ENCODE measurements around the gene CCNK.

The CCNK gene

DNA sequence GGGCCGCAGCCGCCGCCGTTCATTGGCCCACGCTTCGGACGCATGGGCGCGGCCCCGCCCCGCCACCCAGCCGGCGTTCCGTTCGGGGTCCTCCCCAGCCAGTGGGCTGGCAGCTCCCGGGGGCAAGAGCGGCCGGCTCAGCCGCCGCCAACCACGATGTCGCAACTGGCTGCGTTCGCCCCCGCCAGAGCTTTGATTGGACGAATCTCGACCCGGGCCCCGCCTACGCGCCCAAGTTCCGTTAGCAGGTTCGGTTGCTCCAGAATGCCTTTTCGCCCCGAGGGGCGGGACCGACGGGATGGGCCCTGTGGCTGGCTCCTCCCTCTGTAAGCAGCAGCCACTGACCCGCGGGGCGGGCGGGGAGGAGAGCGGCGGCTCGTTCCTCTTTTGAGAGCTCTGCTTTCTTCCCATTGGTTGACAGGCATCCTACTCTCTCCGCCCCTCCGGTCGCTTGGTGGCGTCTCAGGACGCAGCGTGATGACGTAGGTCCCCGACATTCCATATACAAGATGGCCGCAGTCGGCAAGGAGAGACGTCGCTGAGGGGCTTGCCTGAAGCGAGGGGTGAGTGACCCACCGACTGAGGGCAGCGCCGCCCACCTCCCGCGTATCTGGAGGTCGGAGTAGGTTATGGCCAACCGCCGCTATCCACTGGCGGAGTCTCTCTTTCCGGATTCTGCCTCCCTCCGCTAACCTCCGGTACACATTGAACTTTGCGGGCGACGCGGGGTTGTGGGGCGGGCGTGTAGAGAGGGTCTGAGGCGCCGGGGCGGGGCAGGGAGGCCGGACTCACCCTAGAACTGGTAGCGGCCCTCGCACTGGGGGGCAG is at the start of gene CCNK:
Gene CCNK (plus strand): TSS at position 493 of the 828 bp plus-strand sequence. CDS start 11,269 bp downstream, outside the sequence.
- peak; percentile 100 for DNase-seq

GRCh38 chr14:99431986-99432385 is 49.2 kb upstream of the CCNK start:
- no peak for DNase-seq

DNA sequence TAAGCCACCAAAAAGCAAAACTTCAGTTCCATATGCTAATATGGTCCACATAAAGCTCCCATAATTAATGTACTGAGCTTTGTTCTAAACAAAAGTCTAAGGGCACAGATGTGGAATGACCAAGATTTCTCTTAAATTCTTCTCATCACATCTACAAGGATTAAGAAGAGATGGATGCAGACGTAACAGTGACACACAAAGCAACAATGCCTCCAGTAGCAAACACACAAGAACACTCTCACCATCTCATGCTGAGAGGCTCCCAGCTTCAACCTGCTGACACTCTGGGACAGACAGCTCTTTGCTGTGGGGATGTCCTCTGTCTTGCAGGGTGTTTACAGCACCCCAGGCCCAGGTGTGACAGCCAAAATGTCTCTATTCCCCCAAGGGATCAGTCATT is 48.7 kb upstream of the CCNK start:
- DNase-seq, result no peak

DNA sequence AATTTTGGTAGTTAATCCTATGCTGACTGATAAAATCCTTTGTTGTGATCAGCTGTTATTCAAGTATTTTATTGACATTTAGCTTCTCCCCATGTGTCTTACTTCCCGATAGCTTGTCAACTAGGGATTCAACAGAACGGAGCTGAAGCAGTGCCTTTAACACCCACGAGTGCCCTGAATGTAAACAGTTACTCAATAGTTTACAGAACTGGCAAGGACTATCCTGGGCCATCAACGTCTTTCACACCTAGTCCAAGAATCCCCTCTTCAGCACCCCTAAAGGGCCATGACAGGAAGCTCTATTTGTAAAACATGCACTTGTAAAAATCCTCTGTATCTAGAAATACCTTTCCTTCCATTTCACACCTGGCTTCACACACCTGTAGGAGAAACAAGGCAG is 45.9 kb upstream of the CCNK start:
- no peak for DNase-seq

- DNase-seq, result no peak
Measured at GRCh38 chr14:99436247-99437180, 44.7 kb upstream of the CCNK start.

DNA sequence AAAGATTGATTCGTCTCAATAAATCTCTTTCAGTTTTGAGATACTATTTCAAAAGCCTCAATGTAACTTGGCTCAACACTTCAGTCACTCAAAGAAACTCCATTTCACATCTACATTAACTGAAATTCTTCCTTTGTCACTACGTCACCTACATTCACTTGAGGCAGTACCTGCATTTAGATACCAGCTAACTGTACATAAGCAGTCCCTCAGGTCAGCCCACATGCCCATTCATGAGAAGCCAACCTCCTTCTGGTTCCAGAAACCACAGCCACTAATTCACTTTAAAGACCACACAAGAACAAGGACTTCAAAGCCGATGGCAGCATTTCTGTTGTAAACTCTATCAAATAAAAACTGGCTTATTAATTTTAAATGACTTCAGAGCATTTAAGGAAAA is 43.5 kb upstream of the CCNK start:
- no peak for DNase-seq

- no peak for DNase-seq
Measured at GRCh38 chr14:99440278-99440677, 40.9 kb upstream of the CCNK start.

GRCh38 chr14:99441157-99441870 is 39.9 kb upstream of the CCNK start:
- DNase-seq, result no peak

- DNase-seq, result no peak
Measured at GRCh38 chr14:99441918-99442317, 39.3 kb upstream of the CCNK start.

DNA sequence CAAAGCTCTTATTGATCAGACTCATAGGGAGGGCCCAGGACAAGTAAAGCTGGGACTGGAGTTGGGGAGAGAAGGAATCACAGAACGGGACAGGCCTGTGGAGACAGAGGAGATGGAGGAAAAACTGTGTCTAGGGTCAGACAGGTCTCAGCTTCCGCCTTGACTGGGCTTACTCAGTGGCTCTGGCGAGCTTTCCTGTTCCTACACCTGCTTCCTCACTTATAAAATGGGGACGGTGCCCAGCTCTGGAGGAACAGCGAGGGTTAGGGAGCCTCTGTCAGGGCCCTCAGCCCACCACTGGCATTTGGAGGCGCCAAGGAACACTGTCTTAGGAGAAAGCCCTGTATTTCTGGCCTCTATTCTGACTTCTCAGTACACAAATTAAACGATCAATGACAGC is 35.3 kb upstream of the CCNK start:
- no peak for DNase-seq

DNA sequence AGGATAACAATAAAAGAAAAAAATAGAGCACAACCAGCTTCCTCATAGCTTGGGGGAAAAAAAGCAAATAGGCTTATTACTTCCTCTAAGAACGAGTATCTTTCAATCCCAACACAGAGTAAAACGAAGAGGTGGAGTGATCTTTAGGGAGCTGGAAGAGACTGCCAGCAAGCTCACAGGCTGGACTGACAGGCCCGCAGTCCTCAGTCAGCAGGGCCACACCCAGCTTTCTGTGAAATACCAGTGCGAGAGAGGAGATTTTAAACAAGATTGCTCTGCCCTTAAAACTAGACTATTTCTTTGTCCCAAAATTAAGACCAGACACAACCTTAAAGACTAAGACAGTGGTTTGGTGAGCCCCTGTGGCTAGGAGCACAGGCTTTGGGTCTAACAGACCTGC is 33.5 kb upstream of the CCNK start:
- no peak for DNase-seq

DNA sequence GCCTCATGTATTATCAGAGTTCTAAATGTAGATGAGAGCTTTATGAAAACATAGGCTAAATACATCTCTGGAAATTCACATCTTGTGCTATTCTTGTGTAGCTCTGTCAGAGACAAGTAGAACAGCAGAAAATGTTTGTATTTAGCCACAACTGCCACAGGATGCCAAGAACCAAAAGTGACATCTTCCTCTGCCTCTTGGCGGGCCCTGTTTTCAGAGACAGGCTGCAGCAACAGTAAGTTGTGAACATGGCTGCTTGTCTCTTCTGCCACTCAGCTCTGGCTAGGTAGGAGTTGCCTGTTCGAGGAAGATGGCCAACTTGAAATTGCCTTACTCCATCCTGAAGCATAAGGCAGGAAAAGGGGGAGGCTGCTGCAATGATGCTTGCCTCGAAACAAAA is 30.9 kb upstream of the CCNK start:
- no peak for DNase-seq

DNA sequence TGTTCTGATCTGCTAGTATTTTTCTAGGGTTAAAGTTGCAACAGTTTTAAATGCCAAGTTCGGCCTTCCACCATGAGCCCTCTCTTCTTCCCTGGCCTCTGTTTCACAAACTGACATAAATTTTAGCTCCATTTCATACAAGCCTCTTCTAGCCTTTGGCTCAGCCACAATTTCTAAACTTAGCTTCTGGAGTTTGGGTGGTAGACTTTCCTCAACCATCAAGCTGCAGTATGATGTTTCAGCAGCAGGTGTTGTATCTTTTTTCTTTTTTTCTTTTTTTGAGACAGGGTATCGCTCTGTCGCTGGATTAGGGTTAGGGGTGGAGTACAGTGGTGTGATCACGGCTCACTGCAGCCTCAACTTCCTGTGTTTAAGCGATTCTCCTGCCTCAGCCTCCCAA is 30.0 kb upstream of the CCNK start:
- no peak for DNase-seq

- no peak for DNase-seq
Measured at GRCh38 chr14:99452968-99453367, 28.2 kb upstream of the CCNK start.

DNA sequence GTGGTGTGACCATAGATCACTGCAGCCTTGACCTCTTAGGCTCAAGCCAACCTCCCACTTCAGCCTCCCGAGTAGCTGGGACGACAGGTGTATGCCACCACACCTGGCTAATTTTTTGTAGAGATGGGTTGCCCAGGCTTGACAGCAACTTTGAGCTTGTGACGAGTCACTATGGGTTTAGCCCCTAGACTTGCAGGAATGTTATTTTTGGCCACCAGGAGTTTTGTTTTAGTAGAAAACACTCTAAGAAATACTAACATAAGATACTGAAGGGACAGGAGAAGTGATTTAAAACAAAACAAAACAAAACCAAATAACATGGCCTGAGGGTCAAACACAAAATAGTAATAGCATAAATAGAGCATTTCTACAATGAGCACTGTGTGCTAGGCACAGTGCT is 27.0 kb upstream of the CCNK start:
- DNase-seq, result no peak

GRCh38 chr14:99459481-99460100 is 21.6 kb upstream of the CCNK start:
- no peak for DNase-seq

DNA sequence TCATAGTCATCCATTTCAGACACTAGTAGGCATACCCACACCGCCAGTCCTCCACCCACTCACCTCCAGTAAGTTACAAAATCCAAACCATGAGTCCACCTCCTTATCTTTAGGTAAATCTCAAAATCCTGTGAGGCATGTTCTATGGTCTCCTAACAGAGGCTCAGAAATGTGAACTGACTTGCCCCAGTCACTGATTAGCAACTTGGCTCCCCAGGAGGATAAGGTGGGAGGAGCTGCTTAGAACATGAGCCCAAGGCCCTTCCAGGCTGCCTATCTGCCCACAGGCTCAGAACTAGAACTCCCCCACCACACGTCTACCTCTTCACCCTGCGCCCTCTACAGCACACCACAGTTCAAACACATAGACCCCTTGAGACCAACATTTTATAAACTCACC is 20.4 kb upstream of the CCNK start:
- no peak for DNase-seq

GRCh38 chr14:99461411-99462085 is 19.7 kb upstream of the CCNK start:
- no peak for DNase-seq

DNA sequence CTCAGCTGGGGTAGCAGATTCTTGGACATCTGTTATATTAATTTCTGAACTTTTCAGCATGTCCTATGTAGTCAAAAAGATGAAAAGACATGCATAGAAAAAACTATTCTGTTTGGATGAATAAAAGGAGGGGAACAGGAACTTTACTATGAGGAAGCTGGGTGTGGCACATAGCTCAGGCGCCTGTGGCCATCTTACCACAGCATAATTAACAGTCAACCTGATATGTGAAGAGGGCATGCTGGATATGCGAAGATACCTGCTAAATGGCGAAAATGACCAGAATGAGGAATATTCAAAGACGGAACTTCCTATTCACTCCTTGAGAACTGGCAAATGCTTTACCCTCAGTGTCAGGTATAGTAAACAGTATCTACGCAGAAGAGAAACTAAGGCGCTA is 19.0 kb upstream of the CCNK start:
- DNase-seq, result no peak

DNA sequence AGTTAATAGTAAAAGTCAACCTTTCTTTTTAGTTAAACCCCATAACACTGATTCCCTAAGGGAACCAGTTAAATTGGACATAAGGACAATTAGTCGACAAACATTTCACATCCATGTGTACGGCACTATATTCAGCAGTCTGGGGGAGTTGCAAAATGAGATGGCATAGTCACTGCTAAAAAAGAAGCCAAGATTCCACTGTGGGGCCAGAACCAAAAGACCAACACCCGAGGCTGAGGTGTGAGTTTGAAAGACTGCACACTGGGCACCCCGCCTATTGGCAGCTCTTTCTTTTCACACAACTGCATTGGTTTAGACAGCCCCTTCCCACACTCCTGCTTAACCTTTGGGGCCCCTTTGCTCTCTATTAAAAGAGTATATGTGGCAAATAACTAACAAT is 17.2 kb upstream of the CCNK start:
- DNase-seq, result no peak

DNA sequence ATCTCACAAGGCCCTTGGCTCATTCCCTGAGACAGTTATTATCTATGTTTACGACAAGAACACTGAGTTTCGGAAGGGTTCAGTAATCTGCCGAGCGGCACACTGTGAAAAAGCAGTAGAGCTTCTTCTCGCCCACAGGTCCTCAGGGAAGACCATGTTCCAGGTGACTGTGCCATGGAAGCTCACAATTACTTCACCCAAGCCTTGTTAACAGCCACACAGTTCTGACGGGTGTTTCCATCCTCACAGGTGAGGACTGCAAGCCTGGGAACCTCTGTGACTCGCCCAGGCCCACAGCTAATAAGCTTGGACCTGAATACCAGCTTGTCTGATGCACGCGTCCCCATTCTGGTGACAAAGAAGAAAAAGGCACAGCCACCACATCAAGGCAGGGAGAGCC is 15.9 kb upstream of the CCNK start:
- no peak for DNase-seq

- no peak for DNase-seq
Measured at GRCh38 chr14:99466758-99467157, 14.5 kb upstream of the CCNK start.

Measured in cerebellar nuclear complex (tissue), 1 donor.